ENCODE results near the gene SCARB1. TPM values are rescaled to one million over a fixed set of nuclear protein-coding genes. Genes with fewer than 3 reads are reported as not detected.

The SCARB1 gene
- total and polyA plus RNA-seq, 2 donors (not counting 1 experiment from before 2014, with no cell fraction given): 14.7 to 32.5 TPM

- Histone ChIP-seq H3K4me1 (ENCODE audit: control insufficient read depth, extremely low read depth, insufficient read depth, low read length) (no peaks in the 10 kb centered on the region), H3K79me2 (ENCODE audit: control insufficient read depth, insufficient read depth, low read length) (no peaks in the 10 kb centered on the region), H3K27ac (ENCODE audit: insufficient read depth, low read length) (no peak overlapping the region), H4K20me1 (ENCODE audit: control insufficient read depth, extremely low read depth, insufficient read depth, low read length) (no peaks in the 10 kb centered on the region), H3K9me3 (ENCODE audit: control insufficient read depth, insufficient read depth, low read depth, low read length) (no peaks in the 10 kb centered on the region), H3K4me2 (ENCODE audit: extremely low read depth, insufficient read depth, low read length) (no peak overlapping the region), H3K27me3 (ENCODE audit: control insufficient read depth, insufficient read depth, low read length) (no peaks in the 10 kb centered on the region), H2AFZ (ENCODE audit: low read length) (no peak overlapping the region), H3K4me3 (replicated peaks in 1 of 4; ENCODE audit: control extremely low read depth in 1 of 4, insufficient read depth in 1 of 4, low read depth in 3 of 4, low read length in 4 of 4) (no peak overlapping the region), H3K36me3 (ENCODE audit: control insufficient read depth, insufficient read depth, low read length) (no peaks in the 10 kb centered on the region), H3K9ac (ENCODE audit: insufficient read depth, low read length) (no peak overlapping the region)
- no peak for DNase-seq (ENCODE audit: low read depth in 2 of 2)
- TF ChIP-seq CTCF (conservative IDR thresholded peaks at IDR 0.05 in 1 of 2, IDR thresholded peaks at IDR 0.05 in 1 of 2; ENCODE audit: low read depth in 1 of 2, low read length in 2 of 2): no peak
- no peak for TF ChIP-seq EZH2 (IDR thresholded peaks at IDR 0.05; ENCODE audit: low read length, missing control alignments)
Measured at GRCh38 chr12:124872068-124872719, 8.5 kb upstream of the SCARB1 start.

- H3K4me1 ChIP-seq (ENCODE audit: control insufficient read depth, extremely low read depth, insufficient read depth, low read length): no peaks in the 10 kb centered on the region
- H3K9ac ChIP-seq (ENCODE audit: insufficient read depth, low read length): no peak overlapping the region
- H3K27me3 ChIP-seq (ENCODE audit: control insufficient read depth, insufficient read depth, low read length): no peaks in the 10 kb centered on the region
- H3K9me3 ChIP-seq (ENCODE audit: control insufficient read depth, insufficient read depth, low read depth, low read length): no peaks in the 10 kb centered on the region
- no peaks in the 10 kb centered on the region for H3K36me3 ChIP-seq (ENCODE audit: control insufficient read depth, insufficient read depth, low read length)
- H3K27ac ChIP-seq (ENCODE audit: insufficient read depth, low read length): no peak overlapping the region
- H2AFZ ChIP-seq (ENCODE audit: low read length): no peak overlapping the region
- no peak for TF ChIP-seq EZH2 (IDR thresholded peaks at IDR 0.05; ENCODE audit: low read length, missing control alignments)
- no peak overlapping the region for H3K4me3 ChIP-seq (replicated peaks in 1 of 4; ENCODE audit: control extremely low read depth in 1 of 4, insufficient read depth in 1 of 4, low read depth in 3 of 4, low read length in 4 of 4)
- no peak for DNase-seq (ENCODE audit: low read depth in 2 of 2)
- no peaks in the 10 kb centered on the region for H3K79me2 ChIP-seq (ENCODE audit: control insufficient read depth, insufficient read depth, low read length)
- no peak overlapping the region for H3K4me2 ChIP-seq (ENCODE audit: extremely low read depth, insufficient read depth, low read length)
- no peaks in the 10 kb centered on the region for H4K20me1 ChIP-seq (ENCODE audit: control insufficient read depth, extremely low read depth, insufficient read depth, low read length)
Measured at GRCh38 chr12:124871297-124871696, 7.6 kb upstream of the SCARB1 start.

- no peaks in the 10 kb centered on the region for H3K79me2 ChIP-seq (ENCODE audit: control insufficient read depth, insufficient read depth, low read length)
- DNase-seq (ENCODE audit: low read depth in 2 of 2): no peak
- H2AFZ ChIP-seq (ENCODE audit: low read length): no peak overlapping the region
- no peaks in the 10 kb centered on the region for H3K9me3 ChIP-seq (ENCODE audit: control insufficient read depth, insufficient read depth, low read depth, low read length)
- no peak overlapping the region for H3K4me3 ChIP-seq (replicated peaks in 1 of 4; ENCODE audit: control extremely low read depth in 1 of 4, insufficient read depth in 1 of 4, low read depth in 3 of 4, low read length in 4 of 4)
- no peak for TF ChIP-seq CTCF (conservative IDR thresholded peaks at IDR 0.05 in 1 of 2, IDR thresholded peaks at IDR 0.05 in 1 of 2; ENCODE audit: low read depth in 1 of 2, low read length in 2 of 2)
- TF ChIP-seq EZH2 (IDR thresholded peaks at IDR 0.05; ENCODE audit: low read length, missing control alignments): no peak
- H4K20me1 ChIP-seq (ENCODE audit: control insufficient read depth, extremely low read depth, insufficient read depth, low read length): no peaks in the 10 kb centered on the region
- H3K27ac ChIP-seq (ENCODE audit: insufficient read depth, low read length): no peak overlapping the region
- H3K9ac ChIP-seq (ENCODE audit: insufficient read depth, low read length): no peak overlapping the region
- H3K27me3 ChIP-seq (ENCODE audit: control insufficient read depth, insufficient read depth, low read length): no peaks in the 10 kb centered on the region
- no peaks in the 10 kb centered on the region for H3K4me1 ChIP-seq (ENCODE audit: control insufficient read depth, extremely low read depth, insufficient read depth, low read length)
- no peak overlapping the region for H3K4me2 ChIP-seq (ENCODE audit: extremely low read depth, insufficient read depth, low read length)
- no peaks in the 10 kb centered on the region for H3K36me3 ChIP-seq (ENCODE audit: control insufficient read depth, insufficient read depth, low read length)
Measured at GRCh38 chr12:124870515-124870914, 6.9 kb upstream of the SCARB1 start.
